Keratinocyte (primary cell): ENCODE measurements around the gene TOGARAM1. TPM values are rescaled to one million over a fixed set of nuclear protein-coding genes. Genes with fewer than 3 reads are reported as not detected.

Experiments used
- DNase-seq: peaks from one replicate; pipeline ENCODE4 v3.0.0-alpha.2; 2011; ENCODE audit warnings: low read depth, missing footprints, low spot score
- FAIRE-seq: peaks from 2 replicates; lab custom pipeline; 2011; peaks lifted over from hg19 to GRCh38; lab: Jason Lieb, UNC
- H2AFZ ChIP-seq: 2 replicates; pipeline ENCODE4 v1.6.0; 2012; ENCODE audit warnings: low read length, control low read depth, inconsistent platforms; ENCODE audit not compliant: control insufficient read depth
- H3K27ac ChIP-seq: 2 replicates; pipeline ENCODE4 v1.5.1; 2011; ENCODE audit warnings: low read length; ENCODE audit not compliant: control insufficient read depth, insufficient read depth
- H3K27me3 ChIP-seq: 3 replicates; pipeline ENCODE4 v1.6.0; 2011; ENCODE audit warnings: low read length; ENCODE audit not compliant: control insufficient read depth, insufficient read depth; ENCODE audit errors: extremely low read depth
- H3K36me3 ChIP-seq, 2 experiments: 2 replicates in 1 of 2; 3 replicates in 1 of 2; pipeline ENCODE4 v1.5.1; 2011; ENCODE audit warnings: low read length in 2 of 2, mild to moderate bottlenecking in 1 of 2; ENCODE audit not compliant: control insufficient read depth in 2 of 2, insufficient read depth in 2 of 2; ENCODE audit errors: extremely low read depth in 1 of 2
- H3K4me1 ChIP-seq: 3 replicates; pipeline ENCODE4 v1.5.1; 2011; ENCODE audit warnings: low read length; ENCODE audit not compliant: control insufficient read depth, insufficient read depth; ENCODE audit errors: extremely low read depth
- H3K4me2 ChIP-seq: 3 replicates; pipeline ENCODE4 v1.6.0; 2011; ENCODE audit warnings: low read depth, low read length; ENCODE audit not compliant: control insufficient read depth, insufficient read depth; ENCODE audit errors: extremely low read depth
- H3K4me3 ChIP-seq, 3 experiments: fragments of 200-600 bp in 1 of 3; sonication (generic) in 1 of 3; 2 replicates in 2 of 3; 3 replicates in 1 of 3; pipeline ENCODE4 v1.5.1; 2011 to 2016; ENCODE audit warnings: low read length in 3 of 3, mild to moderate bottlenecking in 3 of 3, control low read depth in 2 of 3, inconsistent platforms in 1 of 3, low read depth in 1 of 3, mixed read lengths in 1 of 3, mixed run types in 1 of 3, moderate library complexity in 1 of 3; ENCODE audit not compliant: control insufficient read depth in 2 of 3, insufficient read depth in 2 of 3; ENCODE audit errors: extremely low read depth in 1 of 3
- H3K79me2 ChIP-seq: 2 replicates; pipeline ENCODE4 v1.6.0; 2012; ENCODE audit warnings: low read length; ENCODE audit not compliant: control insufficient read depth, insufficient read depth
- H3K9ac ChIP-seq: 3 replicates; pipeline ENCODE4 v1.6.0; 2011; ENCODE audit warnings: low read length; ENCODE audit not compliant: control insufficient read depth, insufficient read depth; ENCODE audit errors: extremely low read depth
- H3K9me1 ChIP-seq: 3 replicates; pipeline ENCODE4 v1.6.0; 2011; ENCODE audit warnings: low read length; ENCODE audit not compliant: control insufficient read depth, insufficient read depth; ENCODE audit errors: extremely low read depth
- H3K9me3 ChIP-seq: 2 replicates; pipeline ENCODE4 v1.5.1; 2012; ENCODE audit warnings: low read depth, low read length; ENCODE audit not compliant: control insufficient read depth
- H4K20me1 ChIP-seq: 3 replicates; pipeline ENCODE4 v1.6.0; 2011; ENCODE audit warnings: low read length; ENCODE audit not compliant: control insufficient read depth, insufficient read depth; ENCODE audit errors: extremely low read depth
- CTCF ChIP-seq, 3 experiments: IDR thresholded peaks in 1 of 3; conservative IDR thresholded peaks in 1 of 3; optimal IDR thresholded peaks in 1 of 3; 2 replicates in 2 of 3; 3 replicates in 1 of 3; pipeline versions ENCODE3 to v1.5.1; 2011; ENCODE audit warnings: low read length in 3 of 3, mild to moderate bottlenecking in 3 of 3, moderate library complexity in 2 of 3, control low read depth in 1 of 3, inconsistent platforms in 1 of 3; ENCODE audit not compliant: insufficient read depth in 2 of 3; ENCODE audit errors: extremely low read depth in 1 of 3
- EZH2 ChIP-seq: IDR thresholded peaks from one replicate; pipeline ENCODE4 v1.6.1; 2012; ENCODE audit warnings: inconsistent platforms, mild to moderate bottlenecking, low read length, moderate library complexity
- dilution Hi-C: fragments of 300-500 bp; cut with MboI; formaldehyde crosslinking; loops from one replicate; pipeline ENCODE4 v1.7.0; 2020; ENCODE audit warnings: low sequenced_read_pairs; ENCODE audit not compliant: extremely low pct_ligation_motif_present
- polyA plus RNA-seq, 5 experiments: library from polyadenylated mRNA; depleted of rRNA in 3 of 5; stranded (reverse) in 3 of 5; stranded (forward) in 1 of 5; unstranded in 1 of 5; fragments of >200 nt; gene quantifications; 1 replicate in 1 of 5; 2 replicates in 3 of 5; 3 replicates in 1 of 5; pipeline versions ENCODE4 v1.2.1 to v1.2.3, GENCODE V29; 2011 to 2012; ENCODE audit warnings: missing spikeins in 2 of 5, low read depth in 1 of 5, low replicate concordance in 1 of 5

Gene TOGARAM1
- polyA plus RNA-seq, 1 donor (not counting 4 experiments of a cell fraction or from before 2014, with no cell fraction given) = 8.2 TPM

GRCh38 chr14:45048385-45048784 lies 86.4 kb downstream of the TOGARAM1 start:
- FAIRE-seq (no peak), DNase-seq (no peak)
- Histone ChIP-seq H2AFZ (no peak overlapping the region), H3K9me3 (no peaks in the 10 kb centered on the region), H4K20me1 (no peaks in the 10 kb centered on the region), H3K27ac (no peak overlapping the region), H3K9me1 (no peaks in the 10 kb centered on the region), H3K27me3 (no peaks in the 10 kb centered on the region), H3K4me3 (no peak overlapping the region), H3K4me1 (no peaks in the 10 kb centered on the region), H3K79me2 (no peaks in the 10 kb centered on the region), H3K9ac (no peak overlapping the region), H3K4me2 (no peak overlapping the region), H3K36me3 (peaks cover 2 to 3% of the 10 kb centered on the region in 2 experiments)
- dilution Hi-C loops = no loop called here
- TF ChIP-seq EZH2 (no peak), CTCF (optimal IDR thresholded peaks at IDR 0.05 in 1 of 3, IDR thresholded peaks at IDR 0.05 in 1 of 3, conservative IDR thresholded peaks at IDR 0.05 in 1 of 3; ENCODE audit: extremely low read depth in 1 of 3, insufficient read depth in 2 of 3, low read length in 3 of 3) (no peak)

GRCh38 chr14:45051180-45051579 lies 89.2 kb downstream of the TOGARAM1 start:
- no peak overlapping the region for H3K9ac ChIP-seq
- no peak for FAIRE-seq
- dilution Hi-C loops = no loop called here
- H3K9me3 ChIP-seq = no peaks in the 10 kb centered on the region
- H4K20me1 ChIP-seq = no peaks in the 10 kb centered on the region
- no peak overlapping the region for H3K27ac ChIP-seq
- H3K4me3 ChIP-seq = no peak overlapping the region
- TF ChIP-seq CTCF (optimal IDR thresholded peaks at IDR 0.05 in 1 of 3, IDR thresholded peaks at IDR 0.05 in 1 of 3, conservative IDR thresholded peaks at IDR 0.05 in 1 of 3; ENCODE audit: extremely low read depth in 1 of 3, insufficient read depth in 2 of 3, low read length in 3 of 3) (no peak), EZH2 (no peak)
- H3K4me1 ChIP-seq = no peaks in the 10 kb centered on the region
- no peaks in the 10 kb centered on the region for H3K27me3 ChIP-seq
- H3K9me1 ChIP-seq = no peaks in the 10 kb centered on the region
- no peak overlapping the region for H2AFZ ChIP-seq
- no peaks in the 10 kb centered on the region for H3K79me2 ChIP-seq
- H3K4me2 ChIP-seq = no peak overlapping the region
- H3K36me3 ChIP-seq = peaks cover 2 to 3% of the 10 kb centered on the region in 2 experiments
- no peak for DNase-seq
